ENCODE data around the gene PRKG1.

- TF ChIP-seq CTCF (conservative IDR thresholded peaks at IDR 0.05 in 1 of 2, IDR thresholded peaks at IDR 0.05 in 1 of 2; ENCODE audit: low read depth in 1 of 2, low read length in 2 of 2), result no peak
- no peak for TF ChIP-seq EZH2 (IDR thresholded peaks at IDR 0.05; ENCODE audit: low read length, missing control alignments)
Observed at GRCh38 chr10:51079766-51080165, 5.5 kb downstream of the PRKG1 start.
